OCI-LY3 (cell line): ENCODE data around the gene PRKAG3.

Source experiments
- EZH2phosphoT487 ChIP-seq: fragments of 200-600 bp; shearing (Covaris generic); IDR thresholded peaks from 2 replicates; pipeline ENCODE4 v1.6.1; 2018; ENCODE audit warnings: antibody characterized with exemption, mixed run types, low read depth
- TF ChIP-seq, protein P1 (sequence below): fragments of 200-600, 300-600 bp; sonication (generic); IDR thresholded peaks from 2 replicates; pipeline ENCODE4 v1.5.1; 2014; ENCODE audit warnings: antibody characterized with exemption, low read length, low read depth

DNA sequence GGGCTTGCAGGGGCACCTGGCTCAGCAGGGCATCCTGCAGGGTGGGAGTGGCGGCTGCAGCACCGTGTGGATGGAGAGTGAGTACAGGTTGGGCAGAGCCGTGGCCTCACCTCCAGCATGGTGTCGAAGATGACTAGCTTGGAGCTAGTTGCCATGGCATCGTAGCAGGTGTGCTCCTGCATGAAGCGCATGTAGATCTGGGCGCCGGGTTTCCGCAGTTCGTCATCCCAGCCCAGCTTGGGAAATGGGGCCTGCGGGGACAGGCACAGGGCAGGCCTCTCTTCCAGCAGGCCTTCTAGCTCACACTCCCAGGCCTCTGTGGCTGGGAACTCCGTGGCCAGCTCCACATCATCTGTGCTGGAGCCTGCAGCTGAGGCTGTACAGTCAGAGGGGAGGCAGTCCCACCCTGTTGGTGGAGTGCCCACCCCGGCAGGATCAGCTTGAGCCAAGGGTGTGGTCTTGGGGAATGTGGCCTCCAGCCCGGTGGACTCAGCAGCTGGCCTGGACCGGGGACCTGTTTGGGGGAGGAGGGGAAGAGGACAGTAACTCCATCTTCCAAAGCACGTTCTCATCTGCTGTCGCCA, 1.6 kb downstream of the PRKAG3 start:
- TF ChIP-seq, protein P1, sequence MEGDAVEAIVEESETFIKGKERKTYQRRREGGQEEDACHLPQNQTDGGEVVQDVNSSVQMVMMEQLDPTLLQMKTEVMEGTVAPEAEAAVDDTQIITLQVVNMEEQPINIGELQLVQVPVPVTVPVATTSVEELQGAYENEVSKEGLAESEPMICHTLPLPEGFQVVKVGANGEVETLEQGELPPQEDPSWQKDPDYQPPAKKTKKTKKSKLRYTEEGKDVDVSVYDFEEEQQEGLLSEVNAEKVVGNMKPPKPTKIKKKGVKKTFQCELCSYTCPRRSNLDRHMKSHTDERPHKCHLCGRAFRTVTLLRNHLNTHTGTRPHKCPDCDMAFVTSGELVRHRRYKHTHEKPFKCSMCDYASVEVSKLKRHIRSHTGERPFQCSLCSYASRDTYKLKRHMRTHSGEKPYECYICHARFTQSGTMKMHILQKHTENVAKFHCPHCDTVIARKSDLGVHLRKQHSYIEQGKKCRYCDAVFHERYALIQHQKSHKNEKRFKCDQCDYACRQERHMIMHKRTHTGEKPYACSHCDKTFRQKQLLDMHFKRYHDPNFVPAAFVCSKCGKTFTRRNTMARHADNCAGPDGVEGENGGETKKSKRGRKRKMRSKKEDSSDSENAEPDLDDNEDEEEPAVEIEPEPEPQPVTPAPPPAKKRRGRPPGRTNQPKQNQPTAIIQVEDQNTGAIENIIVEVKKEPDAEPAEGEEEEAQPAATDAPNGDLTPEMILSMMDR: no peak
- TF ChIP-seq EZH2phosphoT487: no peak
